Fibroblast of mammary gland (primary cell): ENCODE results near the gene PLAU.
"Not testable (repeated sequence)": the region's sequence is repeated elsewhere in the genome, so short reads cannot be mapped to it uniquely, and the experiment has no call there.

ENCODE experiments used
- DNase-seq: peaks from one replicate; pipeline ENCODE4 v3.0.0-alpha.2; 2010; ENCODE audit warnings: low read depth
- H3K4me3 ChIP-seq: 2 replicates; pipeline ENCODE4 v1.5.1; 2011; ENCODE audit warnings: low read depth, mild to moderate bottlenecking, low read length, moderate library complexity; ENCODE audit not compliant: control insufficient read depth
- TF ChIP-seq, protein P1 (sequence below): conservative IDR thresholded peaks from 2 replicates; pipeline ENCODE4 v1.5.1; 2011; ENCODE audit warnings: low read depth, low read length, inconsistent platforms; ENCODE audit not compliant: control insufficient read depth, insufficient read depth

The PLAU gene

DNA sequence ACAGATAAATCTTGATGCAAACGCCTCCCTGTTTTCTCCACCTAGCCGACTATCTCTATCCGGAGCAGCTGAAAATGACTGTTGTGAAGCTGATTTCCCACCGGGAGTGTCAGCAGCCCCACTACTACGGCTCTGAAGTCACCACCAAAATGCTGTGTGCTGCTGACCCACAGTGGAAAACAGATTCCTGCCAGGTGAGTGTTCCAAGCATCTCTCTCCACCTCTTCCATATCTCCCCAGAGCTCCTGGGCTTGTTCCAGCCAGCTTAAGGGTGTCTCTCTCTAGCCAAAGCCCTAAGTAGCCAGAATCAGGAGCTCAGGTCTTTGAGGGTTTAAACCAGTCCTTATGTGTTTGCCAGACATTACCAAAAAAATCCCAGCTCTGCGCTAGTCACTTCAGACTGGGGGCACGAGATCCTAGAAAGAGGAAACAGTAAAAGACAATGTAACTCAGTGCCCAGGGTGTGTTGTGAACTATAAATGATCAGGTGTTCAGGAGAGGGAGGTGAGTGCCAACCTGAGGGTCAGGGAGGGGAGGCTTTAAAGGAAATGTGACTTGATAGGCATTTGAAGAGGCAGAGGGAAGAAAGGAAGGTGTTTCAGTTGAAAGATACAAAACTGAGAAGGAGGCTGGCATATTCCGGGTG lies 4.4 kb downstream of the PLAU start:
- no peak for DNase-seq
- H3K4me3 ChIP-seq = no peak overlapping the region
- TF ChIP-seq, protein P1, sequence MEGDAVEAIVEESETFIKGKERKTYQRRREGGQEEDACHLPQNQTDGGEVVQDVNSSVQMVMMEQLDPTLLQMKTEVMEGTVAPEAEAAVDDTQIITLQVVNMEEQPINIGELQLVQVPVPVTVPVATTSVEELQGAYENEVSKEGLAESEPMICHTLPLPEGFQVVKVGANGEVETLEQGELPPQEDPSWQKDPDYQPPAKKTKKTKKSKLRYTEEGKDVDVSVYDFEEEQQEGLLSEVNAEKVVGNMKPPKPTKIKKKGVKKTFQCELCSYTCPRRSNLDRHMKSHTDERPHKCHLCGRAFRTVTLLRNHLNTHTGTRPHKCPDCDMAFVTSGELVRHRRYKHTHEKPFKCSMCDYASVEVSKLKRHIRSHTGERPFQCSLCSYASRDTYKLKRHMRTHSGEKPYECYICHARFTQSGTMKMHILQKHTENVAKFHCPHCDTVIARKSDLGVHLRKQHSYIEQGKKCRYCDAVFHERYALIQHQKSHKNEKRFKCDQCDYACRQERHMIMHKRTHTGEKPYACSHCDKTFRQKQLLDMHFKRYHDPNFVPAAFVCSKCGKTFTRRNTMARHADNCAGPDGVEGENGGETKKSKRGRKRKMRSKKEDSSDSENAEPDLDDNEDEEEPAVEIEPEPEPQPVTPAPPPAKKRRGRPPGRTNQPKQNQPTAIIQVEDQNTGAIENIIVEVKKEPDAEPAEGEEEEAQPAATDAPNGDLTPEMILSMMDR = no peak

DNA sequence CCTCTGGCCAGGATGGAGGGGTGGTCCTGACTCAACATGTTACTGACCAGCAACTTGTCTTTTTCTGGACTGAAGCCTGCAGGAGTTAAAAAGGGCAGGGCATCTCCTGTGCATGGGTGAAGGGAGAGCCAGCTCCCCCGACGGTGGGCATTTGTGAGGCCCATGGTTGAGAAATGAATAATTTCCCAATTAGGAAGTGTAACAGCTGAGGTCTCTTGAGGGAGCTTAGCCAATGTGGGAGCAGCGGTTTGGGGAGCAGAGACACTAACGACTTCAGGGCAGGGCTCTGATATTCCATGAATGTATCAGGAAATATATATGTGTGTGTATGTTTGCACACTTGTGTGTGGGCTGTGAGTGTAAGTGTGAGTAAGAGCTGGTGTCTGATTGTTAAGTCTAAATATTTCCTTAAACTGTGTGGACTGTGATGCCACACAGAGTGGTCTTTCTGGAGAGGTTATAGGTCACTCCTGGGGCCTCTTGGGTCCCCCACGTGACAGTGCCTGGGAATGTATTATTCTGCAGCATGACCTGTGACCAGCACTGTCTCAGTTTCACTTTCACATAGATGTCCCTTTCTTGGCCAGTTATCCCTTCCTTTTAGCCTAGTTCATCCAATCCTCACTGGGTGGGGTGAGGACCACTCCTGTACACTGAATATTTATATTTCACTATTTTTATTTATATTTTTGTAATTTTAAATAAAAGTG lies 6.0 kb downstream of the PLAU start:
- DNase-seq = no peak
- TF ChIP-seq, protein P1 = no peak
- H3K4me3 ChIP-seq = no peak overlapping the region

DNA sequence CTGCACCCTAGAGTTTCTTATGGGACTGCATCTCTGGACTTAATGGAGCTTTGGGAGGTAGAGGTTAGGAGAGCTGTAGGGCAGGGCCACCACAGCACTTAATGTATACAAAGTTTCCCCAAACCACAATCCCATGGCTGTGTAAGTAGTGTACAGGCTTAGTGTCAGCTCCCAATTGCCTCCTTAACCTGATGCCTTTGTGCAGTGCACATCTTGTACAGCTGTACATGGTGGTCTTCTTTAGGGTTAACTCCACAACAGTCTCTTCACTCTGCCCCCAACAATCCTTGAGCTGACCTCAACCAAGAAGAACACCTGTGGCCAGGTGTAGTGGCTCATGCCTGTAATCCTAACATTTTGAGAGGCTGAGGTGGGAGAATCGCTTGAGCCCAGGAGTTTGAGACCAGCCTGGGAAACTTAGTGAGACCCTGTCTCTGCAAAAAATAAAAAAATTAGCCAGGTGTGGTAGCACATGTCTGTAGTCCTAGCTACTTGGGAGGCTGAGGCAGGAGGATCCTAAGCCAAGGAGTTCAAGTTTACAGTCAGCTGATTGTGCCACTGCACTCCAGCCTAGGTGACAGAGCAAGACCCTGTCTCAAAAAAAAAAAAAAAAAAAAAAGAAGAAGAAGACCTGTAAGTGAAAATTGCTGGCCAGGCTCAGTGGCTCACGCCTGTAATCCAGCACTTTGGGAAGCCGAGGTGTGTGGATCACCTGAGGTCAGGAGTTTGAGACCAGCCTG lies 6.8 kb downstream of the PLAU start:
- TF ChIP-seq, protein P1 = no peak
- DNase-seq = no peak

DNA sequence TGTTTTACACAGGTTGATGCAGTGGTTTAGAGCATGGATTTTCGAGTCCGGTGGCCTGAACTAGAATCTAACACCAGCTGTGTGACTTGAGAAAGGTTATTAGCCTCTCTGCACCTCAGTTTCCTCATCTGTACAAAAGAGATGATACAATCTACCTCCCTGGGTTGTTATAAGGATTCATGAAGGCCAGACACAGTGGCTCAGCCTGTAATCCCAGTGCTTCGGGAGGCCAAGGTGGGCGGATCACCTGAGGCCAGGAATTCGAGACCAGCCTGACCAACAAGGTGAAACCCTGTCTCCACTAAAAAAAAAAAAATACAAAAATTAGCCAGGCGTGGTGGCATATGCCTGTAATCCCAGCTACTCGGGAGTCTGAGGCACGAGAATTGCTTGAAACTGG lies 8.5 kb downstream of the PLAU start:
- H3K4me3 ChIP-seq, DNase-seq: not testable (repeated sequence)

More for the DNA sequence above, 6.8 kb downstream of the PLAU start:
- no peak overlapping the region for H3K4me3 ChIP-seq

DNA sequence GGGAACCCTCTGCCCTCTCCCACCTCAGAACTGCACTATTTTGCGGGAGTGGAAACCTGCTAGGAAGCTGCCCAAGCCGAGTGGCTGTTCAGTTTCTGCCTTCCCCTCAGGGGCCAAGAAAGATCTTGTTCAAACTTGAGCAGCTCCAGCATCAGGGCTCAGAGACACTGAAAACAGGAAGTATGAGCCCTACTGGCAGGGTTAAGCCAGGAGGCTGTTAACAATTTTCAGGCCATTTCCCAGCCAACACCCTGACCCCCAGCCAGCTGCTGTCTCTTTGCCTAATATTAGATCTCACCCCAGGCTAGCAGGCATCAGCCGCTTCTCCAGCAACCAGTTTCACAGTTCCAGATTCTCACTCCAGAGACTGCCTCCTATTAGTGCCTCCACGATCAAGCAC lies 9.2 kb downstream of the PLAU start:
- TF ChIP-seq, protein P1 = no peak
- peak; percentile 42 for DNase-seq

DNA sequence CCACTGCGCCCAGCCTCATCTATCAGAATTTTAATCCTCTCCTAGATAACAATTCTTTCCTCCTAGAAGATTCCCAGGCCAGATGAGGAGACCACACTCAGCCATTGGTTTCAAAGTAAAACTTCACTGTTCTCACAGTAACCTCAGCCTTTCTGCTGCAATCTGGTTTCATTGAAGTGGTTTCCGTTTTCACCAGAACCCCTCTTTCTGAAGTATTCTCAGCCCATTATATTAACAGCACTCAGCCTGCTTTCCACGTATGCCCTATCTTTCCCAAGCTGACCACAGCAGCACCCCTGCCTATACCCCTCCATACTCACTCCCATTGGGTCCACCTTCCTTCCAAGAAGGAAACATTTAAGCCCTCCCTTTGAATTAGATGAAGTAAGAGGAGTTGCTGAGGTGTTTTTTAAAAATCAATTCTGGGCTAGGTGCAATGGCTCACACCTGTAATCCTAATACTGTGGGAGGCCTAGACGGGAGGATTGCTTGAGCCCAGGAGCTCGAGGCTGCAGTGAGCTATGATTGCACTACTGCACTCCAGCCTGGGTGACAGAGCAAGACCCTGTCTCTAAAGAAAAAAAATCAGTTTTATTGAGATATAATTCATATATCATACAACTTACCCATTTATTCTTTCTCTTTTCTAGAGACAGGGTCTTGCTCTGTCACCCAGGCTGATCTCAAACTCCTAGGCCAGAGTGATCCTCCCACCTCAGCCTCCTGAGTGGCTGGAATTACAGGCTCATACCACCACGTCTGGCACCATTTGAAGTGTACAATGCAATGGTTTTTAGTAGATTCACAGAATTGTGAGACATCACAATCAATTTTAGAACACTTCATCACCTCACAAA lies 11.3 kb downstream of the PLAU start:
- no peak overlapping the region for H3K4me3 ChIP-seq
- no peak for DNase-seq
- TF ChIP-seq, protein P1 = no peak

More for the DNA sequence above, 9.2 kb downstream of the PLAU start:
- no peak overlapping the region for H3K4me3 ChIP-seq

DNA sequence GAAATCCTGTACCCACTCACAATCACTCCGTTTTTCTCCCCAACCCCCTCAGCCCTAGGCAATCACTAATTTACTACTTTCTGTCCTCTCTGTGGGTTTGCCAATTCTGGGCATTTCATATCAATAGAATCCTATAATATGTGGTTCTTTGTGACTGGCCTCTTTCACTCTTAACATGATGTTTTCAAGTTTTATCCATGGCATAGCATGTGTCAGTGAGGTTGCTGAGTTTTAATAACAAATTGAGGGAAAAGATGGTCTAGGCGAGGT lies 11.9 kb downstream of the PLAU start:
- DNase-seq = no peak
- H3K4me3 ChIP-seq = no peak overlapping the region
- TF ChIP-seq, protein P1 = no peak
